GM12878 (cell line): ENCODE measurements around the gene PDXDC1. TPM values are rescaled to one million over a fixed set of nuclear protein-coding genes. Genes with fewer than 3 reads are reported as not detected.
"Not testable (repeated sequence)": the region's sequence is repeated elsewhere in the genome, so short reads cannot be mapped to it uniquely, and the experiment has no call there.

ENCODE experiments used
- ATAC-seq: fragments of 200-7000 bp; cut with Tn5 transposase; 3 replicates; pipeline ENCODE4 v1.9.1; 2020; ENCODE audit warnings: mild to moderate bottlenecking, moderate library complexity
- BruUV-seq: library from RNA; stranded (reverse); fragments of 400-500 nt; replicated peaks from 2 replicates; lab custom pipeline; 2021; lab: Mats Ljungman, UMichigan
- CTCF ChIA-PET: fragments of 300-600 bp; sonication (Branson Sonifier 250); formaldehyde crosslinking; extraction: SDS; loops from one replicate; lab custom pipeline; 2021; ENCODE audit warnings: inconsistent platforms; lab: Yijun Ruan, JAX
- POLR2A ChIA-PET: fragments of 350-600 bp; formaldehyde crosslinking; extraction: SDS; loops from one replicate; lab custom pipeline; 2021; ENCODE audit warnings: inconsistent platforms; lab: Charles Lee
- RAD21 ChIA-PET: fragments of 300-600 bp; sonication (Branson Sonifier 250); formaldehyde crosslinking; loops from one replicate; lab custom pipeline; 2023; ENCODE audit warnings: antibody characterized with exemption; ENCODE audit not compliant: unreplicated experiment; lab: Charles Lee
- SMC1A ChIA-PET: fragments of 300-600 bp; sonication (Branson Sonifier 250); formaldehyde crosslinking; loops from one replicate; lab custom pipeline; 2023; ENCODE audit not compliant: unreplicated experiment, uncharacterized antibody; lab: Charles Lee
- DNase-seq: peaks from one replicate; pipeline ENCODE4 v3.0.0-alpha.2; 2011; ENCODE audit warnings: low read depth, low spot score
- FAIRE-seq: peaks from 3 replicates; lab custom pipeline; 2011; peaks lifted over from hg19 to GRCh38; lab: Jason Lieb, UNC
- H2AFZ ChIP-seq: 2 replicates; pipeline ENCODE4 v1.6.0; 2011; ENCODE audit warnings: low read depth, low read length, control low read depth; ENCODE audit not compliant: control insufficient read depth
- H3K27ac ChIP-seq: 2 replicates; pipeline ENCODE4 v1.5.1; 2011; ENCODE audit warnings: control low read depth; ENCODE audit not compliant: control insufficient read depth, insufficient read depth
- H3K27me3 ChIP-seq, 2 experiments: replicated peaks in 1 of 2; 2 replicates each; pipeline versions ENCODE4 v1.6.0 to v1.6.1; 2011; ENCODE audit warnings: low read length in 1 of 2; ENCODE audit not compliant: control insufficient read depth in 2 of 2, insufficient read depth in 2 of 2
- H3K36me3 ChIP-seq, 2 experiments: 2 replicates each; pipeline ENCODE4 v1.5.1; 2011; ENCODE audit warnings: low read length in 1 of 2; ENCODE audit not compliant: control insufficient read depth in 2 of 2, insufficient read depth in 2 of 2
- H3K4me1 ChIP-seq: 2 replicates; pipeline ENCODE4 v1.6.1; 2011; ENCODE audit warnings: mild to moderate bottlenecking, low read length, moderate library complexity, mixed read lengths; ENCODE audit not compliant: control insufficient read depth, insufficient read depth
- H3K4me2 ChIP-seq: 2 replicates; pipeline ENCODE4 v1.6.0; 2011; ENCODE audit warnings: control low read depth; ENCODE audit not compliant: control insufficient read depth, insufficient read depth
- H3K4me3 ChIP-seq: fragments of 200-600 bp; sonication (generic); 2 replicates; pipeline ENCODE4 v1.5.1; 2016
- H3K79me2 ChIP-seq: 2 replicates; pipeline ENCODE4 v1.6.0; 2011; ENCODE audit warnings: low read length; ENCODE audit not compliant: control insufficient read depth, insufficient read depth
- H3K9ac ChIP-seq: 2 replicates; pipeline ENCODE4 v1.8.0; 2011; ENCODE audit warnings: low read length, control low read depth, mixed read lengths; ENCODE audit not compliant: control insufficient read depth, insufficient read depth
- H3K9me3 ChIP-seq: replicated peaks from 3 replicates; pipeline ENCODE4 v1.5.1; 2011; ENCODE audit warnings: mild to moderate bottlenecking, low read length; ENCODE audit not compliant: control insufficient read depth, insufficient read depth
- H4K20me1 ChIP-seq: 2 replicates; pipeline ENCODE4 v1.6.0; 2011; ENCODE audit not compliant: control insufficient read depth, insufficient read depth
- WGBS: methylation state at CpG from one replicate; pipeline ENCODE4 v1.1.6; 2016; ENCODE audit warnings: low lambda C conversion rate; ENCODE audit not compliant: insufficient replicate concordance, insufficient coverage; ENCODE audit errors: missing lambda C conversion rate; 5-methylcytosine and 5-hydroxymethylcytosine counted together
- in situ Hi-C: fragments of 300-500 bp; cut with MboI; formaldehyde crosslinking; loops from 9 replicates; pipeline ENCODE4 v1.14.3; 2018; ENCODE audit warnings: mixed read lengths
- intact Hi-C: fragments of 100-400 bp; cut with micrococcal nuclease; formaldehyde crosslinking; loops from one replicate; pipeline ENCODE4 v1.14.2; 2022; ENCODE audit not compliant: unreplicated experiment
- polyA plus RNA-seq, 11 experiments: library from polyadenylated mRNA; depleted of rRNA in 4 of 11; unstranded in 6 of 11; stranded (reverse) in 5 of 11; fragments of >200 nt; fragmentation: Nextera tagmentation in 4 of 11; fragmentation: Illumina TruSeq in 1 of 11; extraction: Ambion mirVana in 4 of 11; extraction: Trizol in 1 of 11; gene quantifications; 1 replicate in 1 of 11; 2 replicates in 10 of 11; pipeline versions ENCODE4 v1.2.1 to v1.2.3, GENCODE V29; 2011 to 2016; ENCODE audit warnings: inconsistent platforms in 2 of 11, missing spikeins in 2 of 11, low read depth in 1 of 11
- total RNA-seq, 4 experiments: library from RNA; depleted of rRNA in 3 of 4; stranded (reverse); fragments of >200 nt in 3 of 4; fragmentation: Illumina TruSeq in 1 of 4; extraction: Trizol in 1 of 4; gene quantifications; 2 replicates each; pipeline versions ENCODE4 v1.2.1 to v1.2.3, GENCODE V29; 2013 to 2021

The PDXDC1 gene
- total and polyA plus RNA-seq, 10 of the 15 experiments (the other 5 are each of a cell fraction or from before 2014, with no cell fraction given), result 6.1 to 78.2 (median 53.8) TPM

DNA sequence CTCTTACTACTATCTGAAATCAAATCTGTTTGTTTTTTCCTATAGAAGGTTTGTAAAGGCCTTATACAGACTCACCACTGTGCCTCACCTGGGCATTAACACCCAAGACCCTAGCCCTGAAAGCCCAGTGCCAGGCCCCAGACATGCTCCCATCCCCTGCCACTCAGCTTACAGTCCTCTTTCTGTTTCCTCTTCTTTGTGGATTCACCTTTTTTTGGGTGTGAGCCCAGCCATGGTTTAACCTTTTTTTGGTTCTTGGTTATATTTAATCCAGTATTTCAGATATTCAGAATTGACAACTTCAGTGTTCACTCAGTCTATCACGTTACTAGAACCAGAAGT, 50.0 kb downstream of the PDXDC1 start:
- H3K27me3 ChIP-seq, FAIRE-seq, in situ Hi-C loops, DNase-seq, BruUV-seq, H3K79me2 ChIP-seq, H3K9ac ChIP-seq, H3K4me2 ChIP-seq, H3K27ac ChIP-seq, RAD21 ChIA-PET, CTCF ChIA-PET, H3K4me1 ChIP-seq, H4K20me1 ChIP-seq, intact Hi-C loops, ATAC-seq, H3K9me3 ChIP-seq, SMC1A ChIA-PET, H2AFZ ChIP-seq, POLR2A ChIA-PET, H3K4me3 ChIP-seq: not testable (repeated sequence)
- WGBS, result 100% methylated on average over 1 of the region's 1 CpG
- peaks cover 14% of the 10 kb centered on the region in 2 experiments; a peak in 3 of 4 replicates for H3K36me3 ChIP-seq

DNA sequence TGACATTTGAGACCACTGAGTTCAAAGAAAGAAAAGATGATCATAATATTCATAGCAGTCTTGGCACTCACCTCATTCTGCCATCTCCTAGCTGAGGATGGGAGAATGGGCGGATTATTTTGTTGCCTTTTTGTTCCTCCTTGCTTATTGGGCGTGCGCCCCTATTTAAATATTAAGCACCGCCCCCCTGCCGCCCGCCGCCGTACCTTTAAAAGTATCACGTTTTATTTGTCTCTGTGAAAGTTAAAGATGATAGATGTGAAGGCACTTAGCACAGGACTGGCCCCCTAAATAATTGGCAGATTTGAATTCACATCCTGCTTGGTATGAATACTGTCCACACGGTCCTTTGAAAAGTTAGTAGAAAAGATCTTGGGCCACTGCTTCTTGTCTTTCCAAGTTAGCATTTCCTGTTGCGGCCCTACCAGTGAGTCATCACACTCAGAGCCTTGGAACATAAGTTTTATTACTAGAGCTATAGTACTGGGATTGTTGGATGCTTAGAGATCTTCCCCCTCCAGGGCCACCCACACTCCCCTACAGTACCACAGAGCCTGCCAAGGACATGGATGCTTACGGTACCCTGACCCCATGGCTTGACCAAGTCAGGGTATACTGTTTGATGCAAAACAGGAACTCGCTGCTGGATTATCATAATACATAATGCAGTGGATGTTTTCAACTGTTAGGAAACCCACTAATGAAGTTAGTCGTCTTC, 50.6 kb downstream of the PDXDC1 start:
- H2AFZ ChIP-seq, CTCF ChIA-PET, FAIRE-seq, H3K4me1 ChIP-seq, H4K20me1 ChIP-seq, H3K9ac ChIP-seq, SMC1A ChIA-PET, H3K27me3 ChIP-seq, H3K27ac ChIP-seq, RAD21 ChIA-PET, ATAC-seq, intact Hi-C loops, H3K4me2 ChIP-seq, POLR2A ChIA-PET, H3K4me3 ChIP-seq, H3K79me2 ChIP-seq, H3K9me3 ChIP-seq, in situ Hi-C loops, DNase-seq: not testable (repeated sequence)
- peaks cover 14 to 15% of the 10 kb centered on the region in 2 experiments; a peak in 3 of 4 replicates for H3K36me3 ChIP-seq
- BruUV-seq, result TSS peak; percentile 11
- WGBS, result 95% methylated on average over 14 of the region's 14 CpGs

DNA sequence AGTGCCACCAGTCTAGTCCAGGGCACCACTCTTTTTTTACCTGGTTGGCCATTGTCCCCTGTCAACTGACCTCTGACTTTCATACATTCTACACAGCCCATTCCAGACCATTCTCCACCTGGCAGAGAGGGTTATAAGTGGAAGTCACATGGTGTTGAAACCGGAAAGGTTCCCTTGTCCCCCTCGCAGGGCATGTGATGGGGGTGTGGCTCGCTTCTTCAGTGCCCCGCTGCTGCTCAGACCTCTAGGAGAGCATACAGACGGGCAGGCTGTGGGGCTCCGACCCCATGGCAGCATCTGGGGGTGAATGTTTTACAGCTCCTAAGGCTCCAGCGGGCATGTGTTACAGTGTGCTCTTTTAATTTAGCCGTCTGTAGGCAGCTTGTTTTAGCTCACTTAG, 52.2 kb downstream of the PDXDC1 start:
- H3K9me3 ChIP-seq, RAD21 ChIA-PET, BruUV-seq, POLR2A ChIA-PET, H3K9ac ChIP-seq, H3K4me1 ChIP-seq, FAIRE-seq, intact Hi-C loops, H3K4me2 ChIP-seq, H2AFZ ChIP-seq, SMC1A ChIA-PET, CTCF ChIA-PET, ATAC-seq, H3K4me3 ChIP-seq, in situ Hi-C loops, H4K20me1 ChIP-seq, DNase-seq, H3K27ac ChIP-seq, H3K27me3 ChIP-seq, H3K79me2 ChIP-seq: not testable (repeated sequence)
- H3K36me3 ChIP-seq, result peaks cover 15 to 17% of the 10 kb centered on the region in 2 experiments
- WGBS, result 97% methylated on average over 6 of the region's 8 CpGs
